HG02852 (cell line): ENCODE results near the gene PTGES3.

ENCODE experiments used
- ATAC-seq: cut with Tn5 transposase; IDR thresholded peaks from one replicate; pipeline ENCODE4 v1.9.1; 2021; ENCODE audit warnings: mild to moderate bottlenecking, moderate library complexity; ENCODE audit not compliant: unreplicated experiment

PTGES3 gene

DNA sequence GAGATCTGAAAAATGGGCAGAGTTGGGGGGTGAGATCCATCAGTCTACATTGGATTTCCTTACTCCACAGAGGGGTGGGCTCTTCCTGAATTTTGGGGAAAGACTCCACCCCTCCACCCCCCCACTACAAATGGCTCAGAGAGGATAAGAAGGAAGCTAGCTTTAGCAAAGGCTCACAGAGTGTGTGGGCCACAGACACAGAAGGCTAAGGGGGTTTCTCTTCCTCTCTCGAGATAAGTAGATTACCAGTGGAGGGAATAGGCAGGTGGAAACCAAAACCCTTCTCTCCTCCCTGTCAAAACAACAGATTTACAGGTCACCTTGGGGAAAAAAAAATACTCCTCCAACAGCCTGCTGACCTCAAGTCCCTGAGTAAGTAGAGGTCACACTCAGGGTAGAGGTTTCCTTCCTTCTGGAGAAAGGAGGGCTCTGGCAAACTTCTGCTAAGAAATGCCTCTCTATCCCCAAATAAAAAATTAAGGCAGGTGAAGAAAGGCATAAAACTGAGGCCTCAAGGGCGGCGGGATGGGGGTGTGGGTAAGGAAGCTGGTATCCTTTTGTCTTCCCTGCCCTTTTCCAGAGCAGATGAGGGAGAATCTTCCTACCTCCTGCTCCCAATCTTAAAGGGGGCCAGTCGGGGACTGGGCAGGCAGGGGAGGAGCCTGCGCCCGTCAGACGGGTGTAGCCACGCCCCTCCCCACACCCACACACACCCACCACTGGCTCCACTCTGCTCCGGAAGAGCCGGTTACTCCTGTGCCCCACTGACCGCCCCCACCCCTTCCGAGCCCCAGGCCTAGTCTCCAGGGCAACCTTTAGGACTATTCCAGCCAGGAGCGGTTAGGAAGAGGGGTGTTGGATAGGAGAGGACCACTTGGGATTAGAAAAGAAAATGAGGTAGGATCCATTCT, 56.0 kb downstream of the PTGES3 start:
- ATAC-seq = peak; percentile 18

- peak; percentile 59 for ATAC-seq
Observed at GRCh38 chr12:56630180-56630632, 57.9 kb downstream of the PTGES3 start, which contains the start of gene BAZ2A. Gene BAZ2A, minus strand, starts transcription at chr12:56630326. Its CDS starts 12,796 bp downstream, at chr12:56617530.

- ATAC-seq = peak; percentile 2
Observed at GRCh38 chr12:56629459-56630179, 58.5 kb downstream of the PTGES3 start.

GRCh38 chr12:56628671-56629458, 59.2 kb downstream of the PTGES3 start:
- ATAC-seq = no peak

DNA sequence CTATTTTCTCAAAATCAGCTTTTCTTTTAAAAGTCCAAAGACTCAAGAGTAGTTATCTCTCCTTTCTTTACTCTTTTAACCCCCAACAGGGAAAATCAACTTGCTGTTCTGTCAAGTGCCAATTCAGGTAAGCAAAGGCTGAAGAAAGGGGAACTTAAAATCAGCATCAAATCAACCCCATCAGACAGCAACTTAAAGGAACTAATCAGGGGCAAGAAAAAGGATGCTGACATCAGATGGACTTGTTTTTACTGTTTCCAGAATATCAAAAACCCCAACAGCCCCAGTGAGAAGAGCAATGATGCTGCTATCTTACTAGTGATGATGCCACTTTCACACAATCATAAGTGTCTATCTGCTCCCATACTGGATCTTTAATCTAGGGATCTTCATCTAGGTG, 61.4 kb downstream of the PTGES3 start:
- ATAC-seq = no peak

DNA sequence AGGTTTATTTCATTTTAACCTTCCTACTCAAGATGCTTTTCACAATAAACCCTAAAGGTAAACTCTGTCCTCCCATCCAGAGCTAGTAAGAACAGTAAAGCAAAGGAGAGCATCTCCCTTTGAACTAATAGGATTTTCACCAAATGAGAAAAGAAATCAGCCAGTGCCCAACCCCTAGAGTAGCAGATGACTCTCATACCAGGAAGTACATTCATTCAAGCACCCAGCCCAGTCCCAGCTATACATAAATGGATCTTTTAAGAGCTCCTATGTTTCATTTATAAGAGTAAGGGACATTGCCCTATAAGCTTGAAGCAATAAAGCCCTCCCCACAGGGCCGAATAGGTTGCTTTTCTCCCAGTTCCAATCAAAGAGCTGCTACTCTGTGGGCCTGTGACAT, 65.5 kb downstream of the PTGES3 start:
- no peak for ATAC-seq

GRCh38 chr12:56616925-56617324, 71.2 kb downstream of the PTGES3 start:
- ATAC-seq = no peak

DNA sequence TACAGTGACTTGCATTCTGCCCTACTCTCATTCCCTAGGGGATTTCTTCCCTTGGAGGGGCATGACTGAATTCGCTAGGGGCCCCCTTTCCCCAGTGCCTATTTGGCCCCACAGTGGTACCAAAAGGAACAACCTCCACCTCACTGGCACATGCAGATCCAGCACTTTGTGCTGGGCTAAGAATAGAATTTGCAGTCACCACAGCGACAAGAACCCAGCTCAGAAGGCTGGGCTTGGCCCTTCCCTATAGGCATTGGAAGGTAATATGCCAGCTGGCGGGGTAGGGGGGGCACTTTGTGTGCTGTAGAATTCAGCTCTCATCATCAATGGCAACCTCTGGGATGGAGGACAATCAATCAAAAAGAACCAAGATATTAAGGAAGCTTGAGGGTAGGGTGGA, 71.8 kb downstream of the PTGES3 start:
- no peak for ATAC-seq

DNA sequence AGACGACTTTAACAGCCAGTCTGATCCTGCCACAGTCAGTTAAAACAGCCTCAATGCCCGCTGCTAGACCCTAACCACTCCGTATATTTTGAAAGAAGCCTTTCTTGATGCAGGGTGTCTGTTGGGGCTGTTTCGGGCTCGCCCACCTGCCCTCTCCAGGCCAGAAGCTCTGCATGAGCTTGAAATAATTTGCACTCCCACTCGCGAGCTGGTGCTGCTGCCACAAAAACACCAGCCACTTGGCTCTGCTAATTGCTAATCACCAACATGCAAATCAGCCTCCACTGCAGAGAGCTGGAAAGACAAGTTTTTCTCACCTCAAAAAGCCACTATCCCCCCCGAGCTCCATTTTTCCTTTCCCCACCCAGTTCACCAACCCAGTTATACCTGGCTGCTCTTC, 73.5 kb downstream of the PTGES3 start:
- no peak for ATAC-seq
